HG02759 (cell line): Measurements from ENCODE around the gene NFKBIE.

Experiments used
- ATAC-seq: cut with Tn5 transposase; IDR thresholded peaks from one replicate; pipeline ENCODE4 v1.9.1; 2021; ENCODE audit warnings: mild to moderate bottlenecking, moderate library complexity; ENCODE audit not compliant: unreplicated experiment

NFKBIE gene

DNA sequence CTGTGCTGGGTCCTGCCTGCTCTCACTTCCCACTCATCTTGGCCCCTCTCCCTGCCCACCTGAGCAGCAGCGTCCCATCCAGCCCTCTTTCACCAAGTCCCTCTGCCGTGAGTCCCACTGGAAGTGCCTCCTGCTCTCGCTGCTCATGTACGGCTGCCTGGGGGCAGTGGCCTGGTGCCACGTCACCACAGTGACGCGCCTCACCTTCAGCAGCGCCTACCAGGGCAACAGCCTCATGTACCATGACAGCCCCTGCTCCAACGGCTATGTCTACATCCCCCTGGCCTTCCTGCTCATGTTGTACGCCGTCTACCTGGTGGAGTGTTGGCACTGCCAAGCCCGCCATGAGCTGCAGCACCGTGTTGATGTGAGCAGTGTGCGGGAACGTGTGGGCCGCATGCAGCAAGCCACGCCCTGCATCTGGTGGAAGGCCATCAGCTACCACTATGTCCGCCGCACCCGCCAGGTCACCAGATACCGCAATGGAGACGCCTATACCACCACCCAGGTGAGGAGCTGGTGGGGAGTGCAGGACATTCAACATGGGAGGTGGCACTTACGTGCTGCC is 7.7 kb upstream of the NFKBIE start:
- ATAC-seq: no peak

DNA sequence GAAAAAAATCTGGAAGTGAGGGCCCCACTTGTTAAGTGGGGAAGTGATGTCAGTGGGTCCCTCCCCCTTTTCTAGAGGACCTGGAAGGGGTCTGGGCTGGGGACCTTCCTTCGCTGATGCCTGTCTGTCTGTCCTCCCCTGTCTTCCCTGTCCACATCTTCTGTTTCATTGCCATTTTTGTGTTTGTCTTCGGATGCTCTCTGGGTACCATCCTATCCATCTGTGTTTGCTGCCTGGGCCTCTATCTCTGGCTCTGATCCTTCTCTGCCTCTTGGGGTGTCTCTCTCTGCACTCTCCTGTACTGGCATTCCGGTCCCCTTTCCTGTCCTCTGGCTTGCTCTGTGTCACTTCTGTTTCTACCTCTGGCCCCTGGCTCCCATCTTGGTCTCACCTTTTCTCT is 7.2 kb upstream of the NFKBIE start:
- no peak for ATAC-seq

DNA sequence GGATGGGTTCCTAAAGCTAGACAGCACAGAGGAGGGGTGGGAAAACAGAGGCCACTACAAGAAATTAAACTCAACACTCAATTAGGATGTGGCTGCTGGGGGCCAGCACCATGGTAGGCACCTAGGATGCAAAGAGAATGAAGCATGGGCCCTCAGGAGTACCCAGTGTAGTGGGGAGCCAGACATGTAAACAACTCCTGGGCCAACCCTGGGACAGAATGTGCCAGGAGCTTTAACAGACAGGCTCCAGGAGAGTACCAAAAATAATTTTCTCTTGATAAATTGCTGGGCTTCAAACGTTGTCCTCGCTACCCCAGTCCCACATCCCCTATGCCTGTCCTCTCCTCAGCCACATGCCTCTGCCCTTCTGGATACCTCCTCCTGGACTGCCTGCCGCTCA is 6.6 kb upstream of the NFKBIE start:
- no peak for ATAC-seq

- ATAC-seq: no peak
Observed at GRCh38 chr6:44271406-44271723, 6.0 kb upstream of the NFKBIE start.

- ATAC-seq: no peak
Observed at GRCh38 chr6:44270526-44271405, 5.4 kb upstream of the NFKBIE start.

DNA sequence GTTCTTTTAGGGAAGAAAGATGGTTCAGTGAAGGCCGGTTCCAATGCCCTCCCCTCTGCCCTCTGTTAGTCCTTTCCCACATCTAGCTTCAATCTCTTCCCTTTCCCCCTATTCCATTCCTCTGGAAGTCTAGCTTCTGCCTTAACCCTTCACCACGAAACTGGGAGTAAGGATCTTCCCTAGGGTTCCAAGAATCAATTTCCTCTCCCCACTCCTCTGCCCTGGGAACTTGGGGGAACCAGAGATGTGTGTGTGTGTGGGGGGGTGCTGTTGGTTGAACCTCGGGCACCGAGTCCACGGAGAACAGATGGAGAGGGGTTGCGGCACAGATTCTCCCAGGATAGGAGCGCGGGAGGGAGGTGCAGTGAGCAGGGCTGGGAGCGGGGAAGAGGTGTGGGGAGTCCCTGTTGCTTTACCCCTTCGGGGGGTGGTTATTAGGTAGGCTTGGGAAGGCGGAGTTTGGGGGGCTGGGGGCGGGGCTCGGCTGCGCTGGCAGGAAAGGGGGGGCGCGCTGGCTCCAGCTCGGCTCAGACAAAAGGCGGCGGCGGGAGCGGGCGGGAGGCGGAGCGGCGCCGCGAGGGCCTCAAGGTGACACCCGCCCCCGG is 4.7 kb upstream of the NFKBIE start, which contains the start of gene TMEM151B:
Gene TMEM151B (plus strand): TSS at position 530 of the 605 bp plus-strand sequence. CDS start 293 bp downstream, outside the sequence.
- ATAC-seq: no peak

- no peak for ATAC-seq
Observed at GRCh38 chr6:44269178-44269920, 4.0 kb upstream of the NFKBIE start.

DNA sequence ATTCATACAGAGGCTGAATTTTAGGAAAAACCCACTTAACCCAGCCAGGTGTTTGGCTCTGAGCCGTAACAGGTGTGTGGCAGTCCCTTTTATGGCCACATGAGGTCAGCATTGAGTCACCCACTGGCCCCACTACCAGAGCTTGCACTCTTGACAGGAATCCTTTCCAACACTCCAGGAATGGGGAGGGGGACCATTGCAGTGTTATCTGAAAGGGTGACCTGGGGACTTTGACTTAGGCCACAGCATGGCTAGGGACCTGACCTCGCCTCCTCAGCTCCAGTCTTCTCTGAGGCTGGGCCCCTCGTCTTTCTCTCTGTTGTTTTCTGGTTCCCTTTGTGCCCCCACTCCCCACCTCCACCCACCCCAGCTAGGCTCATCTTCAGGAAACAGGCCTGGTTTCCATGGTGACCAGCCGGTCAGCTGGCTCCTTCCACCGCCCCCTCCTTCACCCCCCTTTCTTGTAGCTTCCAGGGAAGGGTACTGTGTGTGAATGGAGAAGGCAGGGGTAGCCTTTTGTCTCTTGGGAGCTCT is 2.8 kb upstream of the NFKBIE start:
- ATAC-seq: no peak

- no peak for ATAC-seq
Observed at GRCh38 chr6:44267252-44267651, 1.9 kb upstream of the NFKBIE start.

- no peak for ATAC-seq
Observed at GRCh38 chr6:44266347-44266746, 996 bp upstream of the NFKBIE start.

DNA sequence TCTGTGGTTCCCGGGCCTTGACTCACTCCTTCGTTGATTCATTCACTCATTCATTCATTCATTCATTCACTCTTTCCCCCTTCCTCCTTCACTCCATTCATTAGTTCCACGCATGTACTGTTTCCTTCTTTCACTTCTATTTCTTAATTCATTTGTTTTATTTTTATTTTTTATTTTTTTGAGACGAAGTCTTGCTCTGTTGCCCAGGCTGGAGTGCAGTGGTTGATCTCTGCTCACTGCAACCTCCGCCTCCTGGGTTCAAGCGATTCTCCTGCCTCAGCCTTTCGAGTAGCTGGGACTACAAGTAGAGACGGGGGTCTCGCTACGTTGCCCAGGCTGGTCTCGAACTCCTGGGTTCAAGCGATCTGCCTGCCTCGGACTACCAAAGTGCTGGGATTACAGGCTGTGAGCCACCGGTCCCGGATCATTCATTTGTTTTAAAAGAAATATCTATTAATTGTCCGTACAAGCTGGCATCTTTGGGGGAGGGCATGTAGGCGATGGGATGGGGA is 427 bp upstream of the NFKBIE start:
- no peak for ATAC-seq

DNA sequence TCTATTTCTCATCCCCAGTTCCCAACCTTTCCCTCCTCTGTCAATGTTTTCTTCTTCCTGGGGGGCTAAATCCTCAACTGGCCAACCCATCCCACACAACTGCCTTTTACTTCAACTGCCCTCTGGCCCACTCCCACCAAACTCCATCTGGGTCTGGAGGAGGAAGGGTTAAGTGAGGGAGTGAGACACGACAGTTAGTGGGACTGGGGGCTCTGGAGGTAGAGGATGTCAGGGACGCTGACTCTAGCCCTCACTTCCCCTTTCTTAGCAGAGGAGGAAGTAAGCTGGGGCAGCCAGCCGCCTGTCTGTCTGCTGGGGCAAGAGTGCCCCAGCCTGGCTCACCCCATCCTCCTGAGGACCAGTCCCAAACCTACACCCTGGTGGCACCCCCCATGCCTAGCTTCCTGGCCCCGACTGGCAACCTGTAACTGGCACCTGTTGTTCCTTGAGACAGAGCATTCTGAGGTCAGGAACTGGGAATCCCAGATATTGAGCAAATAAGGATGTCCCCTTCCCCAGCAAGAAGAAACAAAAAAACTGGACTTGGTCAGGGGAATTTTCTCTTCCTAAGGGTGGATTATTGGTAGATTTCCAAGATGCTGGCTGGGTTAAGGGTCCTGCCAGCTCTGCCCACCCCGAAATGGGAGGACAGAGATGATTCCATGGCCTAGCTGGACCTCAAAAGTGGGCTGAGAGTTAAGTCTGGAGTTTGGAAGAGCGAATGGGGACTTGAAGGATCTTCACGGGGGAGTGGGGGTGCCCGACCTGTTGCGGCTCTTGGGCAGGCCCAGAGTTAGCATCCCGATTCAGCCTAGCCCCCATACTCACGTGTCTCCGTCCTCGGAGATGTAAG is 971 bp downstream of the NFKBIE start:
- ATAC-seq: peak; percentile 21

GRCh38 chr6:44263354-44264100 is 1.8 kb downstream of the NFKBIE start:
- no peak for ATAC-seq

DNA sequence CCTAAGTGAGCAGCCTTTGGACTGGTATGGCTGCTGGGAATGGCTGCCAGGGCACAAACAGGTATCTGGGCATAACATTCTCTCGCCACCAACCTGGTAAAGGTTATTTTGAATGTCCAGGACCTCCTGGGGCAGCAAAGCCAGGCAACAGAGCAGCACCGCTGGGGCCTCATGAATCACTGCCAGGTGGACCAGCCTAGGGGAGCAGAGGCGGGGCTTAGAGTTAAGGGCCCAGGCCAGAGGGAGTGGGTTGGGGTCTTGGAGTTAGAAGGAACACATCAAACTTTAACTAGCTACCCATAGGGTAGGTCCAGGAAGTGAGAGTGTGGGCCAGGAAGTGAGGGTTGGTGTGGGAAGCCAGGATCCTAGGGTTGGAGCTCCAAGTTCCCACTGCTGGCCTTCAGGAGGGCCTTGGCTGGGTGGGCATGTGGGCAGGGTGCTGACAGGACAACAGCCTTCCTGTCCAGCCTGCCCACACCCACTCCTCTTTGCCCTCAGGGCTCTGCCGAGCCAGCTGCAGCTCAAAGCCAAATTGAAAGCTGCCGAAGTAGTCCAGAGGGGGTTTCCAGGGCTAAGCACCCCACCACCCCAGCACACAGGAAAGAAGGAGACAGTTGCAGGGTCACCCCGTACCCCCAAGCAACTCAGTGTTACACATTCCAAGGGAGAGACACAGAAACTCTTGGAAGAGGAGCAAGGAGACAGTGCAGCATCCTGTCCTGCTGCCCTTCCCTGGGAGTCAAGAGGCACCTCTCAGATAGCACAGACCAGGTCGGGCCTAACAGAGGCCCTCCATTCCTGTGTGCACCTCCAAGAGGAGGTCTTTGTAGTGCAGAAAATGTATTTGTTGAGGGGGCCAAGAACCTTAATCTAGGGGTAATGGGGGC is 2.6 kb downstream of the NFKBIE start:
- ATAC-seq: no peak

GRCh38 chr6:44261581-44261980 is 3.8 kb downstream of the NFKBIE start:
- no peak for ATAC-seq

- no peak for ATAC-seq
Observed at GRCh38 chr6:44260451-44261297, 4.7 kb downstream of the NFKBIE start.

DNA sequence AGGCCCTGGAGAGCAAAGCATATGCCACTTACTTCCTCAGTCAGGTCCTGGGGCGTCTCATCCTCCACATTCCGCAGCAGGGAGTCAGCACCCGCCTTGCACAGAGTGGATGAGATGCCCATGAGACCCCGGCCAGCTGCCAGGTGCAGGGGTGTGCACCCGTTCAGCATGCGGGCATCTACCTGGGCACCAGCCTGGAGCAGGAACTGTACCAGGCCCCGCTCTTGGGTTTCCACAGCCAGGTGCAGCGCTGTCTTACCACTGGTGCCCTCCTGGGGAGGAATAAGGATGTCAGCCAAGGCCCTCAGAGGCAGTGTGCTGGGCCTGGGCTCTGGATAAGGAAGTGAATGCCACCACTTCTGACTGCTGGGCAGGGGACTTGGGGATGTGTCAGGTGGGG is 5.3 kb downstream of the NFKBIE start:
- ATAC-seq: no peak
